GM18505 (cell line): ENCODE data around the gene CDON.

ENCODE experiments used
- ATAC-seq: cut with Tn5 transposase; IDR thresholded peaks from one replicate; pipeline ENCODE4 v1.9.1; 2021; ENCODE audit not compliant: unreplicated experiment
- POLR2A ChIP-seq: IDR thresholded peaks from 4 replicates; pipeline ENCODE4 v1.6.1; 2011; ENCODE audit warnings: borderline replicate concordance; ENCODE audit not compliant: insufficient read depth, insufficient read length; ENCODE audit errors: extremely low read depth

Gene CDON

DNA sequence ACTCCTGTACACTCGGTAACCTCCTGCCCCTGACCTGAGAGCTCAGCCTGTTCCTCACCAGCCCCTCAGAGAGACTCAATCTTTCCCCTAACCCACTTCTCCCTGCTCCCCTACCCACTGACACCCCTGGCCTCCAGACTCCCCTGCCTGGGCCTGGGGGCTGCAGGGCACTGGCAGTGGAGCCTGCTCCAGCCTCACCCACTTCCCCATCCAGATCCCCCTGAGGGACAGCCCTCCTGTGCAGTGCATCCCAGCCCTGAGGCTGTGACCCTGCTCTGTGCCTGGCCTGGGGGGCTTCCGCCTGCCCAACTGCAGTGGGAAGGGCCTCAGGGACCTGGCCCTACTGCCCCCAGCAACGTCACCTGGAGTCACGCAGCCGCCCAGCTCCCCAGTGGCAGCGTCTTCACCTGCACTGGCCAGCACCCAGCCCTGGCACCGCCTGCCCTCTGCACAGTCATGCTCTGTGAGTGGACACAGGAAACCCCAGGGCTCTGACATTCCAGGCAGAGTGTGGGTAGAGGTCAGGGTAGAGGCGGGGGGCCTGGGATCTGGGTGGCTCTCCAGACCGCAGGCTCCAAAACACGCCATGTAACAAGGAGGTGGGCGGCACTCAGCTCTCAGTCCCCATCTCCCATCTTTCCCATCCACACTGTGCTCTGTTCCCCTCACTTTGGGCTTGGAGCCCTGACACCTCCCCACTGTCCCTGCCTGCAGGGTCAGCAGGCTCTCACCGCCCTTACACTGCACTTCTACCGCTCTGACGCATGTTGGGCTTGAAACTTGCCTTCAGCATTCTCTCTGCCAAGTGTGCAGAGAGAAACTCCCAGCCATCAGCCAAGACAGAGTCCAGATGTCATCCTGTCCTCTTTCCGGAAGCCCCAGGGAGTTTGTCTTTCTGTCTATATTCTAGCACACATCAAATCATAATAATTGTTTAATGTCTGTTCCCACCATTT is 111.7 kb downstream of the CDON start:
- no peak for TF ChIP-seq POLR2A
- no peak for ATAC-seq

DNA sequence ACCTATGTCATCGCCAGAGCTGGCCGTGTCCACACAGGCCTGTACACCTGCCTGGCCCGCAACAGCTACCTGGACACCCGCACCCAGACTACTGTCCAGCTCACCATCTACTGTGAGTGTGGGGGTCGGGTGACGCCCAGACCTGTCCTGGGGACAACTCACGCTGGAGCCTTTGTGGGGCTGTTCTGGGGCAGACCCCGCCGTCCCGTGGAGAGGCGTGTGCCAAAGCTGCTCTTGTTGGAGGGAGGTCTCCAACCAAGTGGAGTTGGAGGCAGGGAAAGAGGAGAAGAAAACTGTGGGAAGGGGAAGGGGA is 112.5 kb downstream of the CDON start:
- TF ChIP-seq POLR2A, result no peak
- no peak for ATAC-seq

DNA sequence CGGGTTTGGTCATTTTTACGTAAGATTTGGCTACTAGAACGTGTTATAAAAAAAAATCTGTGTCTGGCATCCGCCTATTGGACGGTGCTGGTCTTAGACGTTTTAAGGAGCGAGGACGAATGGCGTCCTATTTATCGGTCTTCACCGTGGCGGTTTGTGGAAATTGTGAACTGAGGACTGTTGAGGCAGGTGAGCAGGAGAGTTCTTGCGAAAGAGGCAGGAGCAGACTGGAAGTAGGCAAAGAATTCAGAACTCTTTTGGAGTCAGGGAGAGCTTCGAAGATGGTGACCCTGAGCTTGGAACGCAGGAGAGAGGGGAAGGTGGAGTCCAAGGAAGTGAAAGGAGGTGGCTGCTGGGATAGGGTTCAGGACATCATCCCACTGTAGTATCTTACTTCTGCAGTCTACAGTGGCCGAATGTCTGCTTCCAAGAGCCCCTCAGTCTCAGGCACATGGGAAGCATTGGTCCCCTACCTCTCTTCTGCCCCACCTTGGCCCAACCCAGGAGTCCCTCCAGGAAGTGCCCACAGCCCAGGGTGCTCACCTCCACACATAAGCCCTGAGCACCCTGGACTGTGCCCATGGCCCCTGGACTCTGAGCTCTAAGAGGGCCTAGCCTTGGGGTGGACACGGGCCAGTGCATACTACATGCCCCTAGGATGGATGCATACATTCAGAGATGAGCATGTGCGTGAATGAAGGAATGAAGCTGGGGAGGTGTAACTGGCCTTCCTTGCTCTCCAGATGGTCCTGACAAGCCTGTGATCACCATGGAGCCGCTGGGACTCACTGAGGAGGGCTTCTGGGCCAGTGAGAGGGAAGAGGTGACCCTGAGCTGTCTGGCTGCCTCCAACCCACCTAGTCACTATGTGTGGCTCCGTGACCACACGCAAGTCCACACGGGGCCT is 113.1 kb downstream of the CDON start:
- no peak for ATAC-seq
- no peak for TF ChIP-seq POLR2A

DNA sequence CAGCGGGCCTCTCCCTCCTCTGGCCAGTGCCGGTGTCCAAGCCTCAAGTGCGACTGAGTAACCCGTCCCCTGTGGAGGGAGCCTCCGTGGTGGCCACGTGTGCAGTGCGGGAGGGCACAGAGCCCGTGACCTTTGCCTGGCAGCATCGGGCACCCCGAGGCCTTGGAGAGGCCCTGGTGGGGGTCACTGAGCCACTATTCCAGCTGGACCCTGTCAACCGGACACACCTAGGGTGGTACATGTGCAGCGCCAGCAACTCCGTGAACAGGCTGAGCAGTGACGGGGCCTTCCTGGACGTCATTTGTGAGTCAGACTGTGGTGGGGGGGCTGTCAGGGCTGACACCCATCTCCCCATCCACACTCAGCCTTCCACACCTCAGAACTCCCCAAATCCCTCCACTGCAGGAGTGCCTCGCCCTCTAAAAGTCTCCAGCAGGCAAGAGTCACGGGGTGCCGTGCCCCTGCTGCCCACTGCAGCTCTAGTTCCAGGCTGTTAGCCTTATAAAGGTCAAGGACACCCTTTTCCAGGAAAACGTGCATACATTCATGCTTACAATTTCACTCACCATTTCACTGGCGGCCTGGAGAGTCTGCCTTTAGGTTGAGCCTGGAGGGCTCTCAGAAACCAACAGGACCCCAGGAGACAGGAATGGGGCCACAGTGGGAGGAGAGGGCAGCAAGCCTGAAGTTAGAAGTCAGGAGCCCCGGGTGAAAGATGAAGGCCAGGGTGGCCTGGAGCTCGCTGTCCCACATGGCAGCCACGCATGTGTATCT is 114.2 kb downstream of the CDON start:
- TF ChIP-seq POLR2A, result no peak
- no peak for ATAC-seq

DNA sequence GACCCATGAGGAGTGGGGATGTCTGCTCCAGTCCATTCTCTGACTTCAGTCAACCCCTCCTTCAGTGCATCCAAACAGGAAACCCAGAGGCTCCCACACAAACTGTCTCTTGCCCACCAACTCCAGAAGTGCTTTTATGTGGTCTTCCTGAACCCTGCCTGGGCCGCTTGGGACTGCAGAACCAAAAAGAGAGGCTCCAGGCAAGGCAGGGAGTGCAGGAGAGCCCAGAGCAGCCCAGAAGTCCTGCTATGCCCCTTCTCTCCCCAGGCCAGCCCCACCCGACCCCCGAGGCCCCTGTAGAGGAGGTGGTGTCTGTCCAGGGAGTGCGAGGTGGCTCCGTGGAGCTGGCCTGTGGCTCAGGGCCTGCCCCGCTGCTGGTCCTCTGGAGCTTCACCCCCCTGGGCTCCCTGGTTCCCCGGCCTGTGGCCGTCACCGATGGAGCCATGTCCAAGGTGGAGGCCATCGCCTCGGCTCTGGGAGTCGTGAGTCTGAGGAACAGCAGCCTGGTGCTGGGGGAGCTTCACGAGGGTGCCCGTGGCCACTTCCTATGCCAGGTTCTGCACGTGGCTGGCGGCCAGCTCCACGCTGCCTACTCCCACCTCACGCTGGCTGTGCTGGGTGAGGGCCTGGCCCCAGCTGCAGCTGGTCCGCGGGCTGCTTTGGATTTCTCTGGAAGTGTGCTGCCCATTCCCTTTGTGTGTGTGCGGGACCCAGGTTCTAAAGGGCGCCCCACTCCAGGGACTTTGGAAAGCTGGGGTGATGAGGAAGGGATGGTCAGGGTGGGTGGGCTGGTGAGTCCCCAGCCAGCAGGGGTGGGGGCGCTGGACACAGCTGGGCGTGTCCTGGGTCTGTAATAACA is 115.0 kb downstream of the CDON start:
- no peak for TF ChIP-seq POLR2A
- no peak for ATAC-seq

DNA sequence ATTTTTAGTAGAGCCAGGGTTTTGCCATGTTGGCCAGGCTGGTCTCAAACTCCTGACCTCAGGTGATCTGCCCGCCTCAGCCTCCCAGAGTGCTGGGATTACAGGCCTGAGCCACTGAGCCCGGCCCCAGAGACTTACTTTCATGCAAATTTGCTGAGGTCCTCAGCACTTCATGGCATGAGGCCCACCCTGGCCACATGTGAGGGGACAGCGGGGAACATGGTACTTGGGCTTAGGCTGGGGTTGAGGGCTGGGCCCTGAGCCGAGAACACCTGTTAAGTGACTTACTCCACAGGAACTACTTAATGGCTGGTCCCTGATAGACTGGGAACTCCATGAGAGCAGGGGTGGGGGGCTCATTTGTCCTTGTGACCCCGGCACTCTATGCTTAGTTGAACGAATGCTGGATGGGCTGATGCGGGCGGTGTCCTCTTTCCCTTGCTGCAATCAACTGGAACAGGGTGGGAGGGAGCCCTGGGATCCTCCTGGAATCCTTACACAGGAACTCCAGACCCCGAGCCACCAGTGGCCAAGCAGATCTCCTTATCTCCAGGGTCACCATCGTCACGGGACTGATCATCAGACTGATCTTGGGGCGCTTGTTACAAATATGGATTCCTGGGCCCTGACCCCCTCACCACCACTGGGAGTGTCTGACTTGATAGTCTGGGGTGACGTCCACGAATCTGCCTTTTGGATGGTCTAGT is 115.8 kb downstream of the CDON start:
- TF ChIP-seq POLR2A, result no peak
- ATAC-seq, result no peak

DNA sequence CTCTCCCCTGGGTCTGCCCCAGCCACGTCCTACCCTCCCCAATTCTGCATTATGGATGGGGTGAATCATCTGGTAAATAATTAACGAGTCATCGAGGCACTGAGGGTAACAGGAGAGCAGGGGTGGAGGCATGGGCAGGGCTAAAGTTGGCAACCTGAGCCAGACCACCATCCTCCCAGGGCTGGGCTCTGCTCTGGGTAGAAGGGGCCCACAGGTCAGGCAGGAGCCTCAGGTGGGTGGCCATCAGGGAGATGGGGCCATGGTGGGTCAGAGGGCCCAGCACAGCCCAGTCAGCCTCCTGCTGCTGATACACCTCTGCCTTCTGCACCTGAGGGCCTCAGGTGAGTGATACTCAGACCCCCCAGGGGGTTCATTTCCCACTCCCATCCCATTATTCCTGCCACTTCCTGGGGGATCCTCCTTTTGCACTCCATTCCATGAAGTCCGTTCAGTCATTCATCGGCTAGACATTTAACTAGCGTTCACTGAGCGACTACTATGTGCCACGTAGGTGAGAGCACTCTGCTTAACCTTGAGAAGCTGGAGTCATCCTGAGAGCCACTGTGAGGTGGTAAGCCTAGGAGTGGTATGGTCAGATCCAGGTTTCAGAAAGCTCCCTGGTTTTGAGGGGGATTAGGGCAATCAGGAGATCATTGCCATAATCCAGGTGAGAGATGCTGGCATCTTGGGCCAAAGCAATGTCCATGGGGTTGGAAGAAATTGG is 116.7 kb downstream of the CDON start, which contains the start of gene VSIG10L2:
TSS of gene VSIG10L2 (plus strand) at position 248 of the 724 bp plus-strand sequence. CDS start at position 260, 12 bp downstream.
- TF ChIP-seq POLR2A, result no peak
- ATAC-seq, result no peak

DNA sequence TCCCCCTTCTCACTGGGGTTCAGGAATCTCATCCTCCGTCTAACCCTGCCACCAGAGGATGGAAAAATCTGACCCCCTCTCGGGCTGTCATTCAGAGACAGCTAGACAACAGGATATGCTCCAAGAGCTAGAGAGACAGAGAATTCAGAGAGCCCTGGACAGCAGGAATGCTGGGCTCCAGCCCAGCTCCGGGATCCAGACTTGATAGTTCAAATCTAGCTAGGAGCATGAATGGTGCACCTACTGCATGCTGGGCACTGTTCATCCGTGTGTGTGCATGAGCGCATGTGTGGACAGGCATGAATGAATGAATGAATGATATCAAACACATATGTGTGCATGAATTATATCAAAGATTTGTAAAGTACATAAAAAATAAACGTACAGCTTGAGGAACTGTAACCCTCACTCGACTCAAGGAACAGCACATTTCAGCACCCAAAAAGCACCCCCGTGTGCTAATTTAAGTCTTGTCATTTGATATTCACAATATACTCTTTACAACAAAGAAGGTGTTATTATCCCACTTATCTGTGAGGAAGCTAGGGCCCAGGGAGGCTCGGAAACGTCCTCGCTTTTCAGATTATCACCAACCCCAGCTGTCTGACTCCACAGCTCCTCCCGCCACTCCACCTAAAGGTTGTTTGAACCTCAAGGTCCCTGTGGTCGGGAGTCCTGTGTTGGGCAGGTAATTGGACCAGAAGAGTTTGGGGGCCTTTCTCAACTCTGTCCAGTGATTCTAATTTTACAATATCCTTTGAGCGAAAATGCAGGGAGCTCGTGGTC is 117.5 kb downstream of the CDON start:
- TF ChIP-seq POLR2A, result no peak

DNA sequence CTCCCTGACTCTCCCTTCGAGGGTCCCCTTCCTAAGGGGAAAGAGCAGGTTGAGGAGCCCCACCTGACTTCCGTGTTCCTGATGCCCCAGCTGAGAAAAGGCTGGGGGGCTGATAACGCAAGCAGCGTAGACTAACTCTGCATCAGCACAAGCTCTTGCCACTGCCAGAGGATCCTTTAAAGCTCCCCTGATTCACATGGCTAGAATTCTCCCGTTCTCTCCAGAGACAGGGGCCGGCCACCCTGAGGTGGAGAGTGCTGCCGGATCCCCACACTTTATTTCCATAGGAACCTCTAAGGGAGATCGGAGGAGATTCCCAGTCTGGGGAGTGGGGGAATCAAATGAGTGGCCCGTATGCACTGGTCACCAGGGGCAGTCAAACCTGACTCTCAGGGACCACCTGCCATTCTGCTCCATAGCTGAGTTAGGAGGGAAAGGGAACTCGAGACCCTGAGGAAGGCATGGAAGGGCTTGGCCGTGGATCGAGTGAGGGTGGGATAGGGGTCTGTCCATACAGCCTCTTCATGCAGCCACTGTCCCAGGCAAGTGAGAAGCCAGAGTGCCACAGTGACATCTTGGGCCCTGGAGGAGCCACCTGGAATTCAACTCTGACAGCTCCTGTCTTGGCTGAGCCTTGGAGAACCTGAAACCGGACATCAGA is 118.2 kb downstream of the CDON start:
- ATAC-seq, result no peak
- no peak for TF ChIP-seq POLR2A

More for the DNA sequence above, 117.5 kb downstream of the CDON start:
- no peak for ATAC-seq
